ENCODE results near the gene SNHG17. TPM values are rescaled to one million over a fixed set of nuclear protein-coding genes. Genes with fewer than 3 reads are reported as not detected.

The SNHG17 gene
- total RNA-seq, 1 donor from 2014 or later = 129 TPM

GRCh38 chr20:38460040-38460623 is 25.0 kb upstream of the SNHG17 start:
- Histone ChIP-seq H3K27me3 (no peaks in the 10 kb centered on the region), H3K4me1 (no peaks in the 10 kb centered on the region), H3K36me3 (no peaks in the 10 kb centered on the region), H3K4me3 (no peak overlapping the region), H3K9me3 (no peaks in the 10 kb centered on the region), H3K27ac (no peak overlapping the region)
- no peak for DNase-seq (ENCODE audit: low spot score in 2 of 2)
- TF ChIP-seq CTCF (IDR thresholded peaks at IDR 0.05) = no peak
- intact Hi-C loops (cut with DNase I) = no loop called here

GRCh38 chr20:38458314-38458713 is 23.2 kb upstream of the SNHG17 start:
- H3K4me1 ChIP-seq = no peaks in the 10 kb centered on the region
- DNase-seq (ENCODE audit: low spot score in 2 of 2) = no peak
- H3K4me3 ChIP-seq = no peak overlapping the region
- H3K27ac ChIP-seq = no peak overlapping the region
- H3K36me3 ChIP-seq = no peaks in the 10 kb centered on the region
- intact Hi-C loops (cut with DNase I) = no loop called here
- no peaks in the 10 kb centered on the region for H3K27me3 ChIP-seq
- no peaks in the 10 kb centered on the region for H3K9me3 ChIP-seq
- no peak for TF ChIP-seq CTCF (IDR thresholded peaks at IDR 0.05)

DNA sequence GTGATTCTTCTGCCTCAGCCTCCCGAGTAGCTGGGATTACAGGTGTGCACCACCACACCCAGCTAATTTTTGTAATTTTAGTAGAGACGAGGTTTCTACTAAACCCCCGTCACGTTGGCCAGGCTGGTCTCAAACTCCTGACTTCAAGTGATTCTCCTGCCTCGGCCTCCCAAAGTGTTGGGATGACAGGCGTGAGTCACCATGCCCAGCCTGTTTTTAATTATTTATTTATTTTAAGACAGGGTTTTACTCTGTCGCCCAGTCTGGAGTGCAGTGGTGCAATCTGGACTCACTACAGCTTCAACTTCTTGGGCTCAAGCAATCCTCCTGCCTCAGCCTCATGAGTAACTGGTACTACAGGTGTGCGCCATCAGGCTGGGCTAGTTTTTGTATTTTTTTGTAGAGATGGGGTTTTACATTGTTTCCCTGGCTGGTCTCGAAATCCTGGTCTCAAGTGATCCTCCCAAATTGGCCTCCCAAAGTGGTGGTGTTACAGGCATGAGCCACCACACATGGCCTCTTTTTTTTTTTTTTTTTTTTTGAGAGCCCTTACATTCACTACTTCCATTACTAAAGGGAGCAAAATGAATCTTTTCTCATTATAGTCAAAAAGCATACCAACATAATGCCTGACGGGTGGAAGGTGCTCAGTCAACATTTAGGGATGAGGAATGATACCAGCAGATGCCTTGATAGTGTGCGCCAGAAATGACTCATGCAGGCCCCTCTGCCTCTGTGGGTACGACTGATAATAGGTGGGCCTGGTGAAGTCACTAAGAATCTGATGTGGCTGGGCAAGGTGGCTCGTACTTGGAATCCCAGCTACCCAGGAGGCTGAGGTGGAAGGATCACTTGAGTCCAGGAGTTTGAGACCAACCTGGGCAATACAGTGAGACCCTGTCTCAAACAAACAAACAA is 19.7 kb upstream of the SNHG17 start:
- no peak for DNase-seq (ENCODE audit: low spot score in 2 of 2)

DNA sequence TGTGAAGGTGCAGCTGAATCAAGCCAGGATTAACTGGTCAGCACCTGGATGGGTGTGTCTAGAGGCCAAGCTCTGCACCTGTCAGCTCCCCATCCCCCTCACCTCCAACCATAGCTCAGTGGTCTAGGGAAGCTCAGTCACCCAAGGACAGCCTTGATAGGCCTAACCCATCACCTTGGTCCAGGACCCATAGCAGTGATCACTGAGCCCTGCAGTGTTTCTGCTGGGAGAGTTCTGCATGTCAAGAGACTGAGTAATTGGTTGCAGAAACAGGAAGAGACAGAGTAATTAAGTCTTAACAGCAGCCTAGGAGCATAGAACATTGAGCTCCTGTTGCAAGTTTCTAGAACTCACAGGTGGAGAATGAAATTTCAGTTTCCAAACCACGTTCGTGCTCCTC is 18.8 kb upstream of the SNHG17 start:
- no peaks in the 10 kb centered on the region for H3K9me3 ChIP-seq
- no peak for DNase-seq (ENCODE audit: low spot score in 2 of 2)
- H3K27me3 ChIP-seq = no peaks in the 10 kb centered on the region
- H3K36me3 ChIP-seq = peaks cover 16 to 18% of the 10 kb centered on the region in 2 donors
- no peak overlapping the region for H3K4me3 ChIP-seq
- H3K27ac ChIP-seq = no peak overlapping the region
- H3K4me1 ChIP-seq = no peaks in the 10 kb centered on the region
- intact Hi-C loops (cut with DNase I) = no loop called here
- no peak for TF ChIP-seq CTCF (IDR thresholded peaks at IDR 0.05)

More for the DNA sequence above, 19.7 kb upstream of the SNHG17 start:
- no peaks in the 10 kb centered on the region for H3K4me1 ChIP-seq
- no peak for TF ChIP-seq CTCF (IDR thresholded peaks at IDR 0.05)
- no peaks in the 10 kb centered on the region for H3K27me3 ChIP-seq
- peaks cover 9 to 11% of the 10 kb centered on the region in 2 donors for H3K36me3 ChIP-seq
- no peaks in the 10 kb centered on the region for H3K9me3 ChIP-seq
- H3K27ac ChIP-seq = no peak overlapping the region
- intact Hi-C loops (cut with DNase I) = no loop called here
- H3K4me3 ChIP-seq = no peak overlapping the region

DNA sequence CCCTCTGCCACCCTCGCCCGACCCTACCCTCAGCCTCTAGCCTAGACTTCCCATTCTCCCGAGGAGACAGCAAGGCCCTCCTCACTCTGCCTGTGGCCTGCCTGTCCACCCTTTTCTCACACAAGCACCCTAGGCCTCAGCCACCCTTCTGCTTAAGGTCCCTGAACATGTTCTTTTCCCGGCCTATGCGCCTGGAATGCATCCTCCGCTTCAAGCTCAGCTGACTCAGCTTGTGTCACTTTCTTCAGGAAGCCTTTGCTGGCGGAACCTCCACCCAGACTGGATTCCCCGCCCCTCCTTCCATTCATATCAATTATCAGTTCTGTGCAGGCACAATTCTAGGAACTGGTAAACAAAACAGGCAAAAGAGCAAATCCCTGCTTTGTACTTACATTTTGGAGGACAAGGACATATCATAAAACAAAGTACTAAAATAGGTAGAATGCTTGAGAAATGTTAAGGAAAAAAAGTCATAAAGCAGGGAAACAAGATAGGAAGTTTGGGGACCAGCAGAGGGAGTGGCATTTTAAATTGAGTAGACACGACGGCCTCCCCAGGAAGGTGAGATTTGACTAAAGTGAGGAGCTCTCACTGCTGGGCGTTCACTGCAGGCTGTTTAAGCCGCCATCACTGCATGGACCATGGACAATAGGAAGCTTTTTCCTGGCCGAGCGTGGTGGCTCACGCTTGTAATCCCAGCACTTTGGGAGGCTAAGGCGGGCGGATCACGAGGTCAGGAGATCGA is 17.9 kb upstream of the SNHG17 start:
- no peak overlapping the region for H3K4me3 ChIP-seq
- H3K36me3 ChIP-seq = peaks cover 17 to 21% of the 10 kb centered on the region in 2 donors
- no peak for DNase-seq (ENCODE audit: low spot score in 2 of 2)
- no peak for TF ChIP-seq CTCF (IDR thresholded peaks at IDR 0.05)
- no peaks in the 10 kb centered on the region for H3K4me1 ChIP-seq
- no peaks in the 10 kb centered on the region for H3K27me3 ChIP-seq
- intact Hi-C loops (cut with DNase I) = no loop called here
- no peaks in the 10 kb centered on the region for H3K9me3 ChIP-seq
- H3K27ac ChIP-seq = no peak overlapping the region
